Sigmoid colon (tissue), 7 donors: ENCODE results near the gene SEC11A. TPM values are rescaled to one million over a fixed set of nuclear protein-coding genes. Genes with fewer than 3 reads are reported as not detected.
A peak's percentile ranks its signal among the peaks of the same experiment; 100 is the strongest.

Experiments
- DNase-seq: peaks from one replicate; pipeline ENCODE4 v3.0.0-alpha.2; 2019
- H3K27ac ChIP-seq, 4 donors: fragments of 200-600 bp; sonication (generic); one replicate each; pipeline ENCODE4 v1.5.1; 2016 to 2019; ENCODE audit warnings: mild to moderate bottlenecking in 1 of 4
- H3K27me3 ChIP-seq, 3 donors: fragments of 200-600 bp; sonication (generic); one replicate each; pipeline ENCODE4 v1.5.1; 2019; ENCODE audit warnings: mild to moderate bottlenecking in 1 of 3
- H3K36me3 ChIP-seq, 4 donors: fragments of 200-600 bp; sonication (generic); one replicate each; pipeline ENCODE4 v1.5.1; 2016 to 2019
- H3K4me1 ChIP-seq, 4 donors: fragments of 200-600 bp; sonication (generic); one replicate each; pipeline ENCODE4 v1.5.1; 2017 to 2019
- H3K4me3 ChIP-seq, 4 donors: fragments of 200-600 bp; sonication (generic); one replicate each; pipeline ENCODE4 v1.5.1; 2017 to 2019; ENCODE audit warnings: mild to moderate bottlenecking in 2 of 4, moderate library complexity in 1 of 4
- H3K9me3 ChIP-seq, 4 donors: fragments of 200-600 bp in 3 of 4; sonication (generic) in 3 of 4; one replicate each; pipeline versions ENCODE4 v1.5.1 to v1.6.1; 2013 to 2019
- EP300 ChIP-seq, 4 donors: sonication (generic); formaldehyde crosslinking; IDR thresholded peaks; one replicate each; pipeline ENCODE4 v1.6.1; 2017; ENCODE audit warnings: antibody characterized with exemption in 4 of 4
- POLR2A ChIP-seq, 2 donors: fragments of 450-650 bp; IDR thresholded peaks; one replicate each; pipeline ENCODE4 v1.6.1; 2016; ENCODE audit warnings: antibody characterized with exemption in 2 of 2, mild to moderate bottlenecking in 2 of 2, moderate library complexity in 2 of 2
- POLR2AphosphoS5 ChIP-seq, 4 donors: sonication (generic); formaldehyde crosslinking; IDR thresholded peaks; one replicate each; pipeline ENCODE4 v1.6.1; 2017; ENCODE audit warnings: antibody characterized with exemption in 4 of 4
- WGBS, 2 donors: extraction: QIAGEN DNeasy Blood & Tissue Kit; methylation state at CpG; one replicate each; pipeline ENCODE4 v1.1.7; 2013; 5-methylcytosine and 5-hydroxymethylcytosine counted together
- intact Hi-C: fragments of 100-400 bp; cut with DNase I; formaldehyde crosslinking; loops from one replicate; pipeline ENCODE4 v1.15.1; 2023
- polyA plus RNA-seq, 3 donors: library from polyadenylated mRNA; stranded (reverse); fragments of 200-250 nt; gene quantifications; one replicate each; pipeline ENCODE4 v1.2.3, GENCODE V29; 2013
- total RNA-seq, 4 donors: library from RNA; depleted of rRNA; stranded (reverse); fragments of >200 nt; gene quantifications; one replicate each; pipeline ENCODE4 v1.1.0, GENCODE V29; 2016
- TF ChIP-seq, protein P1 (sequence below), 4 experiments: fragments of 450-650 bp in 3 of 4; fragments of 200-600 bp in 1 of 4; IDR thresholded peaks; one replicate each; pipeline ENCODE4 v1.5.1; 2016 to 2019; ENCODE audit warnings: antibody characterized with exemption in 4 of 4, mild to moderate bottlenecking in 3 of 4, moderate library complexity in 2 of 4
- donor health status: healthy with polysubstance abuse.
- donor health status: Bipolar disorder and iron deficiency.
- donor health status: healthy.

The SEC11A gene
- total and polyA plus RNA-seq, 7 donors: 83.9 to 216 (median 152) TPM

DNA sequence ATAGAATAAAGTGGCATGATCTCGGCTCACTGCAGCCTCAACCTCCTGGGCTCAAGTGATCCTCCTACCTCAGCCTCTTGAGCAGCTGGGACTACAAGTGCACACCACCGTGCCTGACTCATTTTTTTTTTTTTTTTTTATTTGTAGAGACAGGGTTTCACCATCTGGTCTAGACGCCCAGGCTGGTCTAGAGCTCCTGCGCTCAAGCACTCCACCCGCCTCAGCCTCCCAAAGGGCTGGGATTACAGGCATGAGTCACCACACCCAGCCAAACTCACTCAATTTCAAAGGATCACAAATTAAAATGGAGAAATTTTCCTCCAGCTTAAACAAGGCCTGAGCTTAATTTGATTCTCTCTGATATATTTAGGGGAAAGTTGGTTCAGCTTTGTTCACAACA lies 30.6 kb downstream of the SEC11A start:
- no peak for TF ChIP-seq POLR2A (IDR thresholded peaks at IDR 0.05)
- TF ChIP-seq, protein P1, sequence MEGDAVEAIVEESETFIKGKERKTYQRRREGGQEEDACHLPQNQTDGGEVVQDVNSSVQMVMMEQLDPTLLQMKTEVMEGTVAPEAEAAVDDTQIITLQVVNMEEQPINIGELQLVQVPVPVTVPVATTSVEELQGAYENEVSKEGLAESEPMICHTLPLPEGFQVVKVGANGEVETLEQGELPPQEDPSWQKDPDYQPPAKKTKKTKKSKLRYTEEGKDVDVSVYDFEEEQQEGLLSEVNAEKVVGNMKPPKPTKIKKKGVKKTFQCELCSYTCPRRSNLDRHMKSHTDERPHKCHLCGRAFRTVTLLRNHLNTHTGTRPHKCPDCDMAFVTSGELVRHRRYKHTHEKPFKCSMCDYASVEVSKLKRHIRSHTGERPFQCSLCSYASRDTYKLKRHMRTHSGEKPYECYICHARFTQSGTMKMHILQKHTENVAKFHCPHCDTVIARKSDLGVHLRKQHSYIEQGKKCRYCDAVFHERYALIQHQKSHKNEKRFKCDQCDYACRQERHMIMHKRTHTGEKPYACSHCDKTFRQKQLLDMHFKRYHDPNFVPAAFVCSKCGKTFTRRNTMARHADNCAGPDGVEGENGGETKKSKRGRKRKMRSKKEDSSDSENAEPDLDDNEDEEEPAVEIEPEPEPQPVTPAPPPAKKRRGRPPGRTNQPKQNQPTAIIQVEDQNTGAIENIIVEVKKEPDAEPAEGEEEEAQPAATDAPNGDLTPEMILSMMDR (IDR thresholded peaks at IDR 0.05): no peak
- no peak for TF ChIP-seq EP300 (IDR thresholded peaks at IDR 0.05)
- TF ChIP-seq POLR2AphosphoS5 (IDR thresholded peaks at IDR 0.05): no peak
- peak; percentile 68 for DNase-seq
- Histone ChIP-seq H3K27me3 (no peaks in the 10 kb centered on the region), H3K27ac (no peak overlapping the region), H3K4me3 (no peak overlapping the region), H3K36me3 (peaks cover 0 to 56% (median 16%) of the 10 kb centered on the region in 4 donors), H3K4me1 (no peaks in the 10 kb centered on the region), H3K9me3 (no peaks in the 10 kb centered on the region)
- WGBS, 2 donors: 53 to 78% methylated on average over 5 of the region's 5 CpGs
- intact Hi-C loops: no loop called here

DNA sequence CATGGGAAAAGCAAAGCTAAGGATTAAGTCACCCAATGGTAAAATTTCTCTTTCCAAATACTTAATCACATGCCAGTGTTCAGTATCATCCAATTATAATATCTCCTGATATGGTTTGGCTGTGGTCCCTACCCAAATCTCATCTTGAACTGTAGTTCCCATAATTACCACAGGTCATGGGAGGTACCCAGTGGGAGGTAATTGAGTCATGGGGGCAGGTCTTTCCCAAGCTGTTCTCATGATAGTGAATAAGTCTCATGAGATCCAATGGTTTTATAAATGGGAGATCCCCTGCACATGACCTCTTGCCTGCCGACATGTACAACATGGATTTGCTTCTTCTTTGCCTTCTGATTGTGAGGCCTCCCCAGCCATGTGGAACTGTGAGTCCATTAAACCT lies 31.8 kb downstream of the SEC11A start:
- Histone ChIP-seq H3K27me3 (no peaks in the 10 kb centered on the region), H3K4me1 (no peaks in the 10 kb centered on the region), H3K4me3 (no peak overlapping the region), H3K9me3 (no peaks in the 10 kb centered on the region), H3K36me3 (peaks cover 0 to 60% (median 16%) of the 10 kb centered on the region in 4 donors), H3K27ac (no peak overlapping the region)
- TF ChIP-seq POLR2A (IDR thresholded peaks at IDR 0.05): no peak
- TF ChIP-seq, protein P1 (IDR thresholded peaks at IDR 0.05): no peak
- no peak for TF ChIP-seq POLR2AphosphoS5 (IDR thresholded peaks at IDR 0.05)
- no peak for TF ChIP-seq EP300 (IDR thresholded peaks at IDR 0.05)
- intact Hi-C loops: no loop called here
- 48 to 93% methylated on average over 1 of the region's 1 CpG for WGBS, 2 donors
- DNase-seq: no peak

DNA sequence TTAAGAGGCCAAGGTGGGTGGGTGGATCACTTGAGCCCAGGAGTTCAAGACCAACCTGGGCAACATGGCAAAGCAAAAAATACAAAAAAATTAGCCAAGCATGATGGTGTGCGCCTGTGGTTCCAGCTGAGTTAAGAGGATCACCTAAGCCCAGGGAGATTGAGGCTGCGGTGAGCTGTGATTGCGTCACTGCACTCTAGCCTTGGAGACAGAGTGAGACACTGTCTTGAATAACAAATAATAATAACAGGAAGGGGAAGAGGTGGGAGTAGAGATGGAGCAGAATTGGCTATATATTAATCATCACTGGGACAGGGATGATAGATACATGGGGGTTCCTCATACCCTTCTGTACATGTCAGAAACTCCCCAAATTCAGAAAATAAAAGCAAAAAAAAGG lies 34.1 kb downstream of the SEC11A start:
- Histone ChIP-seq H3K36me3 (peaks cover 0 to 66% (median 11%) of the 10 kb centered on the region in 4 donors), H3K4me1 (no peaks in the 10 kb centered on the region), H3K27ac (no peak overlapping the region), H3K4me3 (no peak overlapping the region), H3K27me3 (no peaks in the 10 kb centered on the region), H3K9me3 (no peaks in the 10 kb centered on the region)
- 95% methylated on average over 3 of the region's 3 CpGs for WGBS, 2 donors
- DNase-seq: no peak
- TF ChIP-seq POLR2AphosphoS5 (IDR thresholded peaks at IDR 0.05) (no peak), POLR2A (IDR thresholded peaks at IDR 0.05) (no peak), EP300 (IDR thresholded peaks at IDR 0.05) (no peak)
- TF ChIP-seq, protein P1 (IDR thresholded peaks at IDR 0.05): no peak
- intact Hi-C loops: no loop called here

DNA sequence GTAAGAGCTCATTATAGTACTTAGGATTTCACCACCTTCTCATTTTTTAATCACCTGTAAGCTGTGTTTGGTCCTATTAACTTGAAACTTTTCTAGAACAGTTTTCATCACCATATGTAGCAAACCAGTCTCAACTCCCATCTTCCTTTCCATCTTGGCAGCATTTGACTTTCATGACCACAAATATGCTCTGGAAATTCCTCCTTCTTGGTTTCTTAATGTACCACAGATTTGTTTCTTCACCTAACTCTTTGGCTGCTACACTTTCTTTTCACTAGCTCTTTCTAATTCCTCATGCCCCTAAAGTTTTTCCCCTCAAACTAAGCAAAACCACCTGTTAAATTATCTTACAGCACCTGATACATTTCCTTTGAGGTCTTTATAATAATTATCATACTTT lies 44.7 kb downstream of the SEC11A start:
- Histone ChIP-seq H3K36me3 (peaks cover 0 to 64% (median 7%) of the 10 kb centered on the region in 4 donors), H3K9me3 (no peaks in the 10 kb centered on the region), H3K27ac (no peak overlapping the region), H3K27me3 (no peaks in the 10 kb centered on the region), H3K4me3 (no peak overlapping the region), H3K4me1 (no peaks in the 10 kb centered on the region)
- DNase-seq: no peak
- intact Hi-C loops: no loop called here
- TF ChIP-seq EP300 (IDR thresholded peaks at IDR 0.05): no peak
- TF ChIP-seq, protein P1 (IDR thresholded peaks at IDR 0.05): no peak
- no peak for TF ChIP-seq POLR2AphosphoS5 (IDR thresholded peaks at IDR 0.05)
- TF ChIP-seq POLR2A (IDR thresholded peaks at IDR 0.05): no peak

DNA sequence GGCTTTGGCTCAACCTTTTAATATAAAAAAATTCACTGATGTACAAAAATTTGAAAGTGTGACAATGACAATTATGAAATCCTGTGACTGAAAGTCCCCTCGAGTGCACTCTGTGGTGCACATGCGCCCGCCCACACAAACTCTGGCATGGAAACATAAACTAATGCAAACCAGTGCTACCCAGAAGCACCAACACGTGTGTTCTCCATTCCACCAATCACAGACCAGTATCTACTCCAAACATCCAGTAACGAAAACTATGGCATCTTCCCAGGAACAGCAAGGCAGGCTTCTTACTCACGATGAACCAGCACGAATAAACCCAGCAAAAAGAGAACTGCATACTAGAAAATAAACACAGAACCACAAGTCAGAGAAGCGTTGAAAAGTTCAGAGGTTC lies 46.2 kb downstream of the SEC11A start:
- H3K27ac ChIP-seq: no peak overlapping the region
- H3K4me1 ChIP-seq: no peaks in the 10 kb centered on the region
- DNase-seq: no peak
- H3K4me3 ChIP-seq: no peak overlapping the region
- TF ChIP-seq EP300 (IDR thresholded peaks at IDR 0.05) (no peak), POLR2A (IDR thresholded peaks at IDR 0.05) (no peak), POLR2AphosphoS5 (IDR thresholded peaks at IDR 0.05) (no peak)
- TF ChIP-seq, protein P1 (IDR thresholded peaks at IDR 0.05): no peak
- H3K27me3 ChIP-seq: no peaks in the 10 kb centered on the region
- no peaks in the 10 kb centered on the region for H3K9me3 ChIP-seq
- peaks cover 0 to 72% (median 10%) of the 10 kb centered on the region in 4 donors for H3K36me3 ChIP-seq
- WGBS, 2 donors: 84 to 87% methylated on average over 8 of the region's 8 CpGs
- intact Hi-C loops: no loop called here
